ENCODE measurements around the gene GRIK4.

GRCh38 chr11:120473503-120473902 lies 38.0 kb upstream of the GRIK4 start:
- no peak for TF ChIP-seq EZH2 (IDR thresholded peaks at IDR 0.05; ENCODE audit: borderline replicate concordance, low read length)
- no peak for TF ChIP-seq CTCF (IDR thresholded peaks at IDR 0.05; ENCODE audit: low read length)

All from OCI-LY1 (cell line).